ENCODE data around the gene PFDN4. TPM values are rescaled to one million over a fixed set of nuclear protein-coding genes. Genes with fewer than 3 reads are reported as not detected.

The PFDN4 gene
- total and polyA plus RNA-seq, 2 of the 13 experiments (the other 11 are each of a cell fraction or from before 2014, with no cell fraction given), result 59.8 to 227 TPM

- TF ChIP-seq GRHL1 (CRISPR knock-in tag; conservative IDR thresholded peaks at IDR 0.05), result no peak
- TF ChIP-seq AKAP8 (CRISPR knock-in tag; IDR thresholded peaks at IDR 0.05), result no peak
- no peak for TF ChIP-seq ZNF570 (CRISPR knock-in tag; IDR thresholded peaks at IDR 0.05; ENCODE audit: borderline replicate concordance)
- TF ChIP-seq, protein P1, sequence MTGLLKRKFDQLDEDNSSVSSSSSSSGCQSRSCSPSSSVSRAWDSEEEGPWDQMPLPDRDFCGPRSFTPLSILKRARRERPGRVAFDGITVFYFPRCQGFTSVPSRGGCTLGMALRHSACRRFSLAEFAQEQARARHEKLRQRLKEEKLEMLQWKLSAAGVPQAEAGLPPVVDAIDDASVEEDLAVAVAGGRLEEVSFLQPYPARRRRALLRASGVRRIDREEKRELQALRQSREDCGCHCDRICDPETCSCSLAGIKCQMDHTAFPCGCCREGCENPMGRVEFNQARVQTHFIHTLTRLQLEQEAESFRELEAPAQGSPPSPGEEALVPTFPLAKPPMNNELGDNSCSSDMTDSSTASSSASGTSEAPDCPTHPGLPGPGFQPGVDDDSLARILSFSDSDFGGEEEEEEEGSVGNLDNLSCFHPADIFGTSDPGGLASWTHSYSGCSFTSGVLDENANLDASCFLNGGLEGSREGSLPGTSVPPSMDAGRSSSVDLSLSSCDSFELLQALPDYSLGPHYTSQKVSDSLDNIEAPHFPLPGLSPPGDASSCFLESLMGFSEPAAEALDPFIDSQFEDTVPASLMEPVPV (CRISPR knock-in tag; IDR thresholded peaks at IDR 0.05), result no peak
- no peak for TF ChIP-seq IRX3 (CRISPR knock-in tag; IDR thresholded peaks at IDR 0.05; ENCODE audit: borderline replicate concordance, low read depth)
- 0 out of 2 replicates have a peak, but pooled peaks have one; percentile 56 for TF ChIP-seq ZNF205 (CRISPR knock-in tag; IDR thresholded peaks at IDR 0.05)
- TF ChIP-seq ZNF136 (CRISPR knock-in tag; IDR thresholded peaks at IDR 0.05; ENCODE audit: low read depth), result no peak
- TF ChIP-seq, protein P2, sequence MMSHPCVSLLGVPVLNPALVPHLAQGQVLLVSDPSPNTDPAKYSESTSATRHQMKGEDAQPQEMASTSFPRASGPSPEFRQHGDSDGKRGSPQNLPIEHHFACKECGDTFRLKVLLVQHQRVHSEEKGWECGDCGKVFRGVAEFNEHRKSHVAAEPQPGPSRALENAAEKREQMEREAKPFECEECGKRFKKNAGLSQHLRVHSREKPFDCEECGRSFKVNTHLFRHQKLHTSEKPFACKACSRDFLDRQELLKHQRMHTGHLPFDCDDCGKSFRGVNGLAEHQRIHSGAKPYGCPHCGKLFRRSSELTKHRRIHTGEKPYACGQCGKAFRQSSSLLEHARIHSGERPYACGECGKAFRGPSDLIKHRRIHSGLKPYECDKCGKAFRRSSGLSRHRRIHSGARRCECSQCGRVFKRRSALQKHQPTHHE (CRISPR knock-in tag; IDR thresholded peaks at IDR 0.05; ENCODE audit: borderline replicate concordance), result no peak
- no peak for TF ChIP-seq CERS6 (CRISPR knock-in tag; IDR thresholded peaks at IDR 0.05)
- TF ChIP-seq NAIF1 (CRISPR knock-in tag; IDR thresholded peaks at IDR 0.05; ENCODE audit: borderline replicate concordance), result no peak
- no peak for TF ChIP-seq NFIB (CRISPR knock-in tag; IDR thresholded peaks at IDR 0.05; ENCODE audit: borderline replicate concordance)
- TF ChIP-seq ZNF501 (CRISPR knock-in tag; IDR thresholded peaks at IDR 0.05), result no peak
- no peak for TF ChIP-seq POLR2G (IDR thresholded peaks at IDR 0.05; ENCODE audit: low read depth, low read length)
- no peak for TF ChIP-seq ZNF781 (CRISPR knock-in tag; IDR thresholded peaks at IDR 0.05; ENCODE audit: borderline replicate concordance, not compliant biosample characterization)
- TF ChIP-seq CENPBD1 (CRISPR knock-in tag; IDR thresholded peaks at IDR 0.05; ENCODE audit: borderline replicate concordance, low read depth), result no peak
- 0 out of 2 replicates have a peak, but pooled peaks have one; percentile 47 for TF ChIP-seq YEATS2 (CRISPR knock-in tag; IDR thresholded peaks at IDR 0.05; ENCODE audit: borderline replicate concordance)
- no peak for TF ChIP-seq MZF1 (CRISPR knock-in tag; IDR thresholded peaks at IDR 0.05; ENCODE audit: borderline replicate concordance)
- no peak for TF ChIP-seq KAT7 (CRISPR knock-in tag; IDR thresholded peaks at IDR 0.05; ENCODE audit: borderline replicate concordance)
- TF ChIP-seq NFIC (IDR thresholded peaks at IDR 0.05; ENCODE audit: low read length), result no peak
- TF ChIP-seq, protein P3, sequence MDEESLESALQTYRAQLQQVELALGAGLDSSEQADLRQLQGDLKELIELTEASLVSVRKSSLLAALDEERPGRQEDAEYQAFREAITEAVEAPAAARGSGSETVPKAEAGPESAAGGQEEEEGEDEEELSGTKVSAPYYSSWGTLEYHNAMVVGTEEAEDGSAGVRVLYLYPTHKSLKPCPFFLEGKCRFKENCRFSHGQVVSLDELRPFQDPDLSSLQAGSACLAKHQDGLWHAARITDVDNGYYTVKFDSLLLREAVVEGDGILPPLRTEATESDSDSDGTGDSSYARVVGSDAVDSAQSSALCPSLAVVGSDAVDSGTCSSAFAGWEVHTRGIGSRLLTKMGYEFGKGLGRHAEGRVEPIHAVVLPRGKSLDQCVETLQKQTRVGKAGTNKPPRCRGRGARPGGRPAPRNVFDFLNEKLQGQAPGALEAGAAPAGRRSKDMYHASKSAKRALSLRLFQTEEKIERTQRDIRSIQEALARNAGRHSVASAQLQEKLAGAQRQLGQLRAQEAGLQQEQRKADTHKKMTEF (CRISPR knock-in tag; IDR thresholded peaks at IDR 0.05), result peak; percentile 65; the same call in 1 of the 2 replicates
Measured at GRCh38 chr20:54197621-54198604, 10.0 kb upstream of the PFDN4 start (continued).
